ENCODE results near the gene LHFPL2.

LHFPL2 gene

GRCh38 chr5:78547731-78548615 lies 100.6 kb downstream of the LHFPL2 start:
- in situ Hi-C loops (cut with MboI; ENCODE audit: low sequenced_read_pairs), result no loop called here

DNA sequence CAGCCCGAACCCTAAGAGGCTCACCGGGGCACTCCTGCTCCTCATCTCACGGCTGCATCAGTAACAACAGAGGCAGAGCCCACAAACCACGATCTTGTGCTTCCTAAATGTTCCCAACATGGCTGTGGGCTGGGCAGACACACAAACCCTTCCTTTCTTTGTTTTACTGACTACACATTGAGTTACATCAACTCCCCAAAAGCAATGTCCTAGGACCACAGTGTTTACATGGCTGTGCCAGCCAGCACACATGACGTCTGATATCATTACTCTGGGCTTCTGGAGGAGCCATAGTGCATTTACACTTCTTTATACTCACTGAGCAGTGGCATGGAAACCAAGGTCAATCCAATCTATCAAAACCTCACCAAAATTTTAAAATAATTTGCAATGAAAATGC lies 101.4 kb downstream of the LHFPL2 start:
- in situ Hi-C loops (cut with MboI; ENCODE audit: low sequenced_read_pairs), result no loop called here

GRCh38 chr5:78546276-78546996 lies 102.1 kb downstream of the LHFPL2 start:
- in situ Hi-C loops (cut with MboI; ENCODE audit: low sequenced_read_pairs), result no loop called here

GRCh38 chr5:78545406-78545805 lies 103.2 kb downstream of the LHFPL2 start:
- in situ Hi-C loops (cut with MboI; ENCODE audit: low sequenced_read_pairs), result no loop called here

DNA sequence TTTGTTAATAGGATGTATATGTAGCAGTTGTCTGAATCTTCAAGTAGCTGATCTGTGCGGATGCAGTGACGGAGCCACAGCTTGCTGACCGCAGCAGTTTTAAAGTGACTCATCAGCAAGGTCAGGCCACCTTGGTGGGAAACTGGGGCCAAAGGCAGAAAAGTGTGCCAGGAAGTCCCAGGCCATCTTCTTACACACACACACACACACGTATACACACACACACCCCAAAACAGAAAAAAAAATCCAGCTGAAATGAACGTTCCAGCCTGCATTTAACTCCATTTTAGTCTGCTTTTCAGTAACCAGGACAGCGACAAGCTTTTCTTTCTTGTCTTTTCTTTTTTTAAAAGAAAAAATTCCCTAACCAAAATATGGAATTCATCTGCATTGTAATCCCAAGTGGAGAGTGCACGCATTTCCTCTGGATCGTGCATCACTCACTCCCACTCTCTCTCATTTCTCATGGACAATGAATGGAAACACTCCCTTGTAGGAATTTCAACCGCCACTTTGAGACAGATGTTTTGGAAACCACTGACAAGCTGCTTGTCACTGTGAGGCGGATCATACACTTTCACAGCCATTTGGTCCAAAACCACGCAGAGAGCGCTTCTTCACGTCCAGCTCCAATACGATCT lies 103.9 kb downstream of the LHFPL2 start:
- in situ Hi-C loops (cut with MboI; ENCODE audit: low sequenced_read_pairs), result no loop called here

DNA sequence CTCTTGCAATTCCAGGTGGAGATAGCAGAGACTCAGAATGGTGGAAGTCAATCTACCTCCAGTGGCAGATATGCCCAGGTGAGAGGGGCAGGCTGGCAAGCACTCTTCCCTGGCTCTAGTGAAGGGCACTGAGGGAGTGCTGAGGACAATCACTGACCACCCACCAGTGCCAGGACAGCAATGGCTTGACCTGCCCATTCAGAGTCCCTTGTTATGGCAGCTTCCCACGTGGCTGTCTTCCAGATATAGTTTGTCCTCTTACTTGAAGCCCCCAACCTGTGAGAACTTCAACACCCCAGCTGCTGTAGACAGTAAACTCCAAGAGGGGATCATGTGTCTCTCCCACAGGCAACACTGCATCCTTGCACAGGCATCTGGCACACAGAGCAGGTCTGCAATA lies 104.7 kb downstream of the LHFPL2 start:
- in situ Hi-C loops (cut with MboI; ENCODE audit: low sequenced_read_pairs), result no loop called here

DNA sequence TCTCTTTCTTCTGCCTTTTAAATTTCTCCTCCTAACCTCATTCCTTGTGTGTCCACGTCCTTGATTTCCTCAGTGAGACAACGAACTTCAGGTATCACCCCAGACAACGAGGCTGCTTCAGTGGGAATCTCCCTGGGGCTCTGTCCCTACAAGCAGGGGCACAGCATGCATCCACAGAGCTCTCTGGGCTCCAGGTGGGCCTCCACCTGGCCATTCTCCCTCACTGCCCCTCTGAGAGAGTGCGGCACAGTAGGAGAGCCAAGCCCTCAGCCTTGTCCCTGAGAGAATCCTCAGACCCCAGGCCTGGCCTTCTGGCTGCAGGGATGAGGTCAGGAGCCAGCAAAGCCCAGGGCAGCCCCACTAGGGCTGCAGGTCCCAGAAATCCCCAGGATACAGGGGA lies 105.3 kb downstream of the LHFPL2 start:
- in situ Hi-C loops (cut with MboI; ENCODE audit: low sequenced_read_pairs), result no loop called here

DNA sequence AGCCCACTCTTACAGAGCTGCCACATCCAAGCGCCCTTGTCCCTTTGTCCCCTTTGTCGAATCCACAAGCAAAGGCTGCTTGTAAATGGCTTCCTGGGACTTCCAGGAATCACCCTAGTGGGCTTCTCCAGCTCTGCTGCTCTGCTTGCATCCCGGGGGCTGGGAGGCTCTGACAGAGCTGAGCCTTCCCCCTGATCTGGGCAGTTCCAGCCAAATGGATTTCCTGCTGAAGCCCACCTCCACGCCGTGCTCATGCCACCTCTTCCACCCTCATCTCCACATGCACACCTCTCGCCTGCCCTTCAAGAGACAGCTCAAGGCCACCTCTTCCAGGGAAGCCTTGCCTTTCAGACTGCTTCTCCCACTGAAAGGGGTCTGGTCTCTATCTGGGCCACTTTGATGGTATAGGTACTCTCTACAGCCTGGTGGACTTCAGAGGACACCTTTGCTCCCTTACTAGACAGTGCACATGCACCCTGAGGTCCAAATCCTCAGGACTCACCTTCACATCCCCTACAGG lies 106.2 kb downstream of the LHFPL2 start:
- in situ Hi-C loops (cut with MboI; ENCODE audit: low sequenced_read_pairs), result no loop called here

DNA sequence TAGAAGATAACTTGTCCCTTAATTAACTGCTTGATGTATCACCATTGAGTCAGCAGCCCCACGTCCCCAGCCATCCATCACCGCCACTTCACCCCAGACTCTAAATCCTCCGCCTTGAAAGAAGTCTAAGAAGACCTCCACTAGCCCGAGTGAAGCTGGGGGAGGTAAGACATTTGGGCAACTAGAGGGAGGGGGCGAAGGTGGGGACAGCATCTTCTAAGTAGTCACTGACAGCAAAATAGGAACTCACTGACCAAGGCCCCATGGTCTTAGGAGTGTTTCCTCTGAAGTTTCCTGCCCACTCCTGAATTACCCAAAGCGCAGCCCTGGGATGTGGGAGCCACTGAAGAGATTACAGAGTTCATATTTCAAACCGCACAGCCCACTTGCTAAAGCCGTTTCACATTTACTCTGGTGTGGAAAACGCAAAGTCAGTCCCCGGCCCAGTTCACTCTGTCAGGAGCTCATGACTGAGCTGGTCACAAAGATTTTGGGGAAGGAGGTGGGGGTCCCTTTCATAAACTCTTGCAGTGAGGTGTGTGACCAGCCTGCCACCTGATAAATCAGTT lies 107.4 kb downstream of the LHFPL2 start:
- in situ Hi-C loops (cut with MboI; ENCODE audit: low sequenced_read_pairs), result no loop called here

- in situ Hi-C loops (cut with MboI; ENCODE audit: low sequenced_read_pairs), result no loop called here
These were observed 108.1 kb downstream of the LHFPL2 start for GRCh38 chr5:78540335-78541085.

GRCh38 chr5:78538240-78538850 lies 110.2 kb downstream of the LHFPL2 start:
- in situ Hi-C loops (cut with MboI; ENCODE audit: low sequenced_read_pairs), result no loop called here

- in situ Hi-C loops (cut with MboI; ENCODE audit: low sequenced_read_pairs), result no loop called here
These were observed 110.8 kb downstream of the LHFPL2 start for GRCh38 chr5:78537821-78538220.

DNA sequence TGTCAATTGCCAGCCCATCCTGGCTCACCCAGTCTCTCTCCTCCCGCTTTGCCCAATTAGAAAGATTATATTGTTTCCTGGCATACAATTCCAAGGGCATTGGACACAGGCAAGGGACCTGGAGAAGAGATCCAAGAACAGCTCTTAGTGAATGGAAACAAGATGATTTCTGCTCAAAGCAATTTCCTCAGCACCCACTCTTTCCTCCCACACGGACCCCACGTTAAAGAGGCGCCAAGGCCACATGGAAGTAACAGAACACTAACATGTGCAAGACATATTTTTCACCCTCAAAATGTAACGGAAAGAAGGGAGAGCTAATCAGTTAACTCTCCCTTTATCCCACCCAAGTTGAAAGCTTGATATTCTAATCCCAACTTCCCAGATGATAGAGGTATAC lies 111.2 kb downstream of the LHFPL2 start:
- in situ Hi-C loops (cut with MboI; ENCODE audit: low sequenced_read_pairs), result no loop called here

DNA sequence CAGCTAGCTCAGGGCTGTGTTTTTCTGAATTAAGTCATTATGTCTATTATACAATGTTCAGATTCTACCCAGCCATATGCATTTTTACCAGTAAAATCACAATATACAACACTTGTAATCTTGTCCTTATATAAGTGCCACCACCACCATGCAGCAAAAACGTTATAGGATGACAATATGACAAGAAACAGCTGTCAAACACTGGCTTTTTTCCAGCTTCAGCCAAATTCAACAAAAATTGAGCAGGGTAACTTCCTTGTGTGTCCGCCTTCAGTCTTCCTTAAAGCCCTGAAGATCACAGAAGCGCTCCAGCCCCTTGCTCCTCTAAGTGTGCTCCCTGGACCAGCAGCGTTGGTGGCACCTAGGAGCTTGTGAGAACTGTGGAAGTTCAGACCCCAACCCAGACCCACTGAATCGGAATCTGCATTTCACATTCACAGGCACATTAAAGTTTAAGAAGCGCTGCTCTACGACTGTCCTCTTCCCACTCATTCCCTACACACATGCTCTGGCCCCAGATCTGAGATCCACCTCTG lies 111.8 kb downstream of the LHFPL2 start:
- in situ Hi-C loops (cut with MboI; ENCODE audit: low sequenced_read_pairs), result no loop called here

DNA sequence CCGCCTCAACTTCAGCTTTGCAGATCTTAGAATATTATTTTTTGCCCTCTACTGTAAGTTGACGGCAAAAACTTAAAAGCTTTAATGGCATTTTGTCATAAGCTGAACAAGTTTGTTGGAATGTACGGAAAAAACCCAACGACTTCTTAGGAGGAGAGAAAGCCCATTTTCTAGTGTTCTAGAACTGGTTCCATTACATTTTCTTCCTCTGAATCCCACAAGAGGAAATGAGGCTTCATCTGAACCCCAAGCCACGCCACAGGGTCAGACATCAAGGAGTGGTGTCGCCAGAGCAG lies 113.7 kb downstream of the LHFPL2 start:
- in situ Hi-C loops (cut with MboI; ENCODE audit: low sequenced_read_pairs), result no loop called here

DNA sequence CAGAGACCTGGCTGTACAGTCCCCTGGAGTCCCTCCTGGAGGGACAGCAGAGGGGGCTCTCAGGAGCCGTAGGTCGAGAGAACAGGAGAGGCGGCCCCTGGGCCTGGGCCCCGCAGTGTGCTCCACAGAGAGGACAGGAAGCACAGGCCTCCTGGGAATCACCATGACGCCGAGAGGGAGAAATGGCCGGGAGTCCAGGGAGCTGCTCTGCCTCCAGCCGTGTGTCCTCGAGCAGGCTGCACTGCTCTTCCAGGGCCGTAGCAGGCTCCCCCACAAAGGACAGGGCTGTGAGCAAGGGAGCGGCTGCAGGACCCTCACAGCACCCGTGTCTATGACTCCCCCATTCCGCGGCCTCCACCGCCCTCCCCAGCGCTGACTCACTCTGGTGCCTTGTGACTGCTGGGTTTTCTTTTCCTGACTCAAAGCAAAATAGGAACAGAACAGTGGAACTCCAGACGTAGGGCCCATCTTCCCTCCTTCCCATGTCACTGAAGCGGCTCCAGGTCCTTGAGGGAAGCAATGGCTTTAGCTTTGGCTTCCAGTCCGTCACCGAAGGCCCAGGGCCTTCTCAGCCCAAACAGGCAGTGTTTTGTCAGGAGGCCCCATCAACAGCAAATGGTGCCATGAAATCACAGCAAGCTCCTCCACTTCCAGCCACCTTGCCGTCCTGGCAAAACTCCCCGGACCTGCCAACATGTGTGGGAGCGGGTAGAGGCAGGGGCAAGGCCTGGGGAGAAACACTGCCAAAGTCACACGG lies 114.2 kb downstream of the LHFPL2 start:
- in situ Hi-C loops (cut with MboI; ENCODE audit: low sequenced_read_pairs), result no loop called here

- in situ Hi-C loops (cut with MboI; ENCODE audit: low sequenced_read_pairs), result no loop called here
These were observed 115.2 kb downstream of the LHFPL2 start for GRCh38 chr5:78533356-78533755.

GRCh38 chr5:78530342-78531096 lies 118.1 kb downstream of the LHFPL2 start:
- in situ Hi-C loops (cut with MboI; ENCODE audit: low sequenced_read_pairs), result no loop called here

GRCh38 chr5:78527925-78528324 lies 120.6 kb downstream of the LHFPL2 start:
- in situ Hi-C loops (cut with MboI; ENCODE audit: low sequenced_read_pairs), result no loop called here
